ENCODE results near the gene NUP133.
A peak's percentile ranks its signal among the peaks of the same experiment; 100 is the strongest.

The NUP133 gene

GRCh38 chr1:229454056-229454455, 54.1 kb downstream of the NUP133 start:
- H3K36me3 ChIP-seq (ENCODE audit: insufficient read depth, low read length), result peaks cover 46% of the 10 kb centered on the region; the same call in 1 of the 2 replicates
- no peaks in the 10 kb centered on the region for H3K9me2 ChIP-seq (replicated peaks; ENCODE audit: low read depth, low read length)
- no peak overlapping the region for H3K4me3 ChIP-seq (ENCODE audit: low read length, poor library complexity, severe bottlenecking)
- H3K9me3 ChIP-seq (ENCODE audit: insufficient read depth, low read depth, low read length), result no peaks in the 10 kb centered on the region
- no peak overlapping the region for H2AFZ ChIP-seq (ENCODE audit: low read length)
- H3K4me2 ChIP-seq (ENCODE audit: low read depth, low read length, poor library complexity, severe bottlenecking), result no peak overlapping the region
- H3K4me1 ChIP-seq (ENCODE audit: insufficient read depth, low read length, poor library complexity, severe bottlenecking), result no peaks in the 10 kb centered on the region
- H3K27me3 ChIP-seq (ENCODE audit: insufficient read depth, low read length, poor library complexity, severe bottlenecking), result no peaks in the 10 kb centered on the region
- H4K20me1 ChIP-seq (ENCODE audit: insufficient read depth, low read length, poor library complexity, severe bottlenecking), result no peaks in the 10 kb centered on the region
- no peaks in the 10 kb centered on the region for H3K79me2 ChIP-seq (ENCODE audit: insufficient read depth, low read length)
- H3K9ac ChIP-seq (ENCODE audit: low read depth, low read length, poor library complexity, severe bottlenecking), result no peak overlapping the region
- H3F3A ChIP-seq (ENCODE audit: low read depth), result no peaks in the 10 kb centered on the region; the same call in 1 of the 2 replicates
- TF ChIP-seq EZH2phosphoT487 (IDR thresholded peaks at IDR 0.05; ENCODE audit: borderline replicate concordance) (no peak), CTCF (conservative IDR thresholded peaks at IDR 0.05; ENCODE audit: low read length) (no peak)

GRCh38 chr1:229452956-229453801, 55.0 kb downstream of the NUP133 start:
- no peaks in the 10 kb centered on the region for H3K79me2 ChIP-seq (ENCODE audit: insufficient read depth, low read length)
- H3K4me2 ChIP-seq (ENCODE audit: low read depth, low read length, poor library complexity, severe bottlenecking), result no peak overlapping the region
- H2AFZ ChIP-seq (ENCODE audit: low read length), result no peak overlapping the region
- H3K36me3 ChIP-seq (ENCODE audit: insufficient read depth, low read length), result peaks cover 48% of the 10 kb centered on the region; the same call in 1 of the 2 replicates
- no peaks in the 10 kb centered on the region; the same call in 1 of the 2 replicates for H3F3A ChIP-seq (ENCODE audit: low read depth)
- no peaks in the 10 kb centered on the region for H3K27me3 ChIP-seq (ENCODE audit: insufficient read depth, low read length, poor library complexity, severe bottlenecking)
- H3K9me3 ChIP-seq (ENCODE audit: insufficient read depth, low read depth, low read length), result no peaks in the 10 kb centered on the region
- TF ChIP-seq EZH2phosphoT487 (IDR thresholded peaks at IDR 0.05; ENCODE audit: borderline replicate concordance) (no peak), CTCF (conservative IDR thresholded peaks at IDR 0.05; ENCODE audit: low read length) (peak; percentile 62)
- H3K4me3 ChIP-seq (ENCODE audit: low read length, poor library complexity, severe bottlenecking), result no peak overlapping the region
- no peaks in the 10 kb centered on the region for H3K4me1 ChIP-seq (ENCODE audit: insufficient read depth, low read length, poor library complexity, severe bottlenecking)
- no peaks in the 10 kb centered on the region for H3K9me2 ChIP-seq (replicated peaks; ENCODE audit: low read depth, low read length)
- H3K9ac ChIP-seq (ENCODE audit: low read depth, low read length, poor library complexity, severe bottlenecking), result no peak overlapping the region
- no peaks in the 10 kb centered on the region for H4K20me1 ChIP-seq (ENCODE audit: insufficient read depth, low read length, poor library complexity, severe bottlenecking)

GRCh38 chr1:229448845-229449244, 59.3 kb downstream of the NUP133 start:
- no peaks in the 10 kb centered on the region for H3K9me3 ChIP-seq (ENCODE audit: insufficient read depth, low read depth, low read length)
- H4K20me1 ChIP-seq (ENCODE audit: insufficient read depth, low read length, poor library complexity, severe bottlenecking), result no peaks in the 10 kb centered on the region
- no peak overlapping the region for H3K9ac ChIP-seq (ENCODE audit: low read depth, low read length, poor library complexity, severe bottlenecking)
- no peaks in the 10 kb centered on the region for H3F3A ChIP-seq (ENCODE audit: low read depth)
- H3K4me3 ChIP-seq (ENCODE audit: low read length, poor library complexity, severe bottlenecking), result no peak overlapping the region
- no peaks in the 10 kb centered on the region for H3K9me2 ChIP-seq (replicated peaks; ENCODE audit: low read depth, low read length)
- no peak overlapping the region for H3K4me2 ChIP-seq (ENCODE audit: low read depth, low read length, poor library complexity, severe bottlenecking)
- peaks cover 43% of the 10 kb centered on the region; the same call in 1 of the 2 replicates for H3K36me3 ChIP-seq (ENCODE audit: insufficient read depth, low read length)
- no peaks in the 10 kb centered on the region for H3K27me3 ChIP-seq (ENCODE audit: insufficient read depth, low read length, poor library complexity, severe bottlenecking)
- no peaks in the 10 kb centered on the region for H3K4me1 ChIP-seq (ENCODE audit: insufficient read depth, low read length, poor library complexity, severe bottlenecking)
- no peak for TF ChIP-seq CTCF (conservative IDR thresholded peaks at IDR 0.05; ENCODE audit: low read length)
- TF ChIP-seq EZH2phosphoT487 (IDR thresholded peaks at IDR 0.05; ENCODE audit: borderline replicate concordance), result no peak
- H2AFZ ChIP-seq (ENCODE audit: low read length), result no peak overlapping the region
- no peaks in the 10 kb centered on the region for H3K79me2 ChIP-seq (ENCODE audit: insufficient read depth, low read length)
